Globus pallidus (tissue), 1 donor: ENCODE data around the gene DCHS1.

Experiments
- DNase-seq: peaks from one replicate; pipeline ENCODE4 v3.0.0-alpha.2; 2015; ENCODE audit warnings: low spot score

The DCHS1 gene

DNA sequence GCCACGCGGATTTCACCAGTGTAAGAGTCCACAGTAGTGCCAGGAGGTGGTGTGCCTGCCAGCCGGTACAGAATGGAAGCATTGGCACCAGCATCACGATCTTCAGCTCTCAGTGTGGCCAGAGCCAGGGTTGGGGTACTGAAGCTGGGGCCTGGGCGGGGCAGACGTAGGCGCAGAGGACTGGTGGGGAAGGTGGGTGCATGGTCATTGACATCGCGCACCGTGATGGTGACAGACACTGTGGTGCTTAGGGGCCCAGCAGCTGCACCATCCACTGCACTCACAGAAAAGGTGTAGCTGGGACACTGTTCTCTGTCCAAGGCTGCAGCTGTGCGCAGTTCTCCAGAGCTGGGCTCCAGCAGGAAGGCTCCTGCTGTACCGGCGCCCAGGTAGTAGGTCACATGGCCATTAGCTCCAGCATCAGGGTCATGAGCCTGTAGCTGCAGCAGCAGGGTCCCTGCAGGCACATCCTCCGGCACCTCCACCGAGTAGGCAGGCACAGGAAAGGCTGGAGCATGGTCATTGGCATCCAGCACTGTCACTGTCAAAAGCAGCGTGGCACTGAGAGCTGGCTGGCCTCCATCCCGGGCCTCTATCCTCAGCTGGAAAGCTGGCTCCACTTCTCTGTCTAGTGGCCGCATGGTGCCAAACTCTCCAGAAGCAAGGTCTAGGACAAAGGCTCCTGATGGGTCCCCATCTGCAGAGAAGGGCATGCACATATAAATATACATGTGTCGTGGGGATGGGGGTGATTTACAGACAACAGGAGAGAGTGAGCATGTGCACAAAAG lies 28.4 kb downstream of the DCHS1 start:
- DNase-seq = peak; percentile 64

DNA sequence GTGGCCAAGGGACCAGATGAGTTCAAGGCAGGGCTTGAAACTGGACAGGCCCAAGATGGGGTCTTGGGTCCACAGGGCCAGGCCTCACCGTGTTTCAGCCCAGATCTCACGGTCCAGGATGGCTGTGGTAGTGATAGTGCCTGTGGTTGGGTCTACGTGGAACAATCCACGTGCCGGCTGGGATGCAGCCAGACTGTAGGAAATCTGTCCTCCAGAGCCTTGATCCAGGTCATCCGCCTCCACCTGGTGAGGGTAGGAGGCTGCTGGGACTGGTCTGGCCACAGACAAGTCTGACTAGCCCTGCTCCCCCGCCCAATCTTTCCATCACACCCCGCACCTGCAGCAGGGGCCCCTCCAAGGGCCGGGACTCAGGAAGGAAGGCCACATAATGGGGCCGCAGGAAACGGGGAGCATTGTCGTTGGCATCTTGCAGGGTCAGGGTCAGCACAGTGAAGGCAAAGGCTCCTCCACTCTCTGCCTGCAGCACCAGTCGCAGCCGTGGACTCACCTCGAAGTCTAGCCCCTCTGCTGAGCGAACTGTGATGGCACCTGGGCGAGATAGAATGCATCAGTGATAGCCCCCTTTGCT lies 29.7 kb downstream of the DCHS1 start:
- no peak for DNase-seq

GRCh38 chr11:6625156-6625831 lies 30.3 kb downstream of the DCHS1 start:
- no peak for DNase-seq

DNA sequence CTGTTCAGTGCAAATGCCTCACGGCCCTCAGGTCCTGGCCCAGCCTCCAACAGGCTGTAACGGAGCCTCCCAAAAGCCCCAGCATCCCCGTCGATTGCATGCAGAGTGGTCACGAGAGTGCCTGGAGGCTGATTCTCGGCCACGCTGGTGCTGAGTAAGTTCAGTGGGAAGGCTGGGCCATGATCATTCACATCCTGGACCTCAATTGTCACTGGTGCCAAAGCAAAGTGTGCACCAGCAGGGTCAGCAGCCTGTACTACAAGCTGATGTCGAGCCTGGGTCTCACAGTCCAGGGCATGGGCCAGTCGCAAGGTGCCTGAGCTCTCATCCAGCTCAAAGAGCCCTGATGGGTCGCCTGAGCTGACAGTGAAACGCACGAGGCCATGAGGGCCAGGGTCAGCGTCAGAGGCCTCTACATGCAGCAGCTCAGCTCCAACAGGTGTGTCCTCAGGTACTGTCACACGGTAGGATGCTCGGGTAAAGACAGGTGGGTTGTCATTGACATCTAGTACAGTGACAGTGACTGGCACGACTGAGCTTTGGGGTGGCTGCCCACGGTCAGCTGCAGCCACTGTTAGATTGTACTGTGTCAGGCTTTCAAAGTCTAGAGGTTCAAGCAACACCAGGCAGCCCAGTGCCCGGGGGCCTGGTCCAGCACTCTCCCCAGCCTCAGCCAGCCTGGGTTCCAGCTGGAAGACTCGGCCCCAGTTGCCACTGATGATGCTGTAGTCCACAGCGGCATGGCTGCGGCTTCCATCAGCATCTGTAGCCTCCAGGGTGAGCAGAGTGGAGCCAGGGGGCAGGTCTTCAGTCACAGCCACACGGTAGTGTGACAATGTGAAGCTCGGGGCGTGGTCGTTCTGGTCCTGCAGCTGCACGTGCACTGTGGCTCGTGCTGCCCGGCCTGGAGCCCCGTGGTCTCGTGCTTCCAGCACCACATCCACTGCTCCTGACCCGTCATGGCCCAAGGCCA lies 31.9 kb downstream of the DCHS1 start:
- DNase-seq = no peak

GRCh38 chr11:6622261-6623171 lies 33.1 kb downstream of the DCHS1 start:
- no peak for DNase-seq

DNA sequence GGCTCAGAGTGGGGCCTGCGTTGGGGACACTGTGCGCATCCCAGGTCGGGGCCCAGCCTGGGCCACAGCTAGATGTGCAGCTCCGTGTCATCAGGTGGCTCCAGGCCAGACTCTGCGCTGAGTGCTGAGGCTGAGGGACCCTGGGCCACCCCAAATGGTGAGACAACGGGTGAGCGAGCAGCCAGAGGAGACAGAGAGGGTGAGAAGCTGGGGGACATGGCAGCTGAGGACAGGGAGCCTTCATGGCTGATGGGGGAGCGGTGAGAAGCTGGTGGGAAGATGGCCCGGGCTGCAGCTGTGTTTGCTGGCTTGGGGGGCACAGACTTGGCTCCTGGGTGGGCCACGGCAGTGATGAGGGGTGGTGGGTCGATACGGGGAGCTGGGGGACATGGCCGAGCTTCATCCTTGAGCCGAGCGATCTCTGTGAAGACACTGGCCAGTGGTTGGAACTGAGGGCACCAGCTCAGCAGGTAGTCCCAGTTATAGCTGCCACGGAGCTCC lies 33.8 kb downstream of the DCHS1 start:
- DNase-seq = no peak

GRCh38 chr11:6620636-6621035 lies 35.0 kb downstream of the DCHS1 start:
- no peak for DNase-seq

GRCh38 chr11:6619004-6619745 lies 36.4 kb downstream of the DCHS1 start, which contains the start of gene TPP1:
Gene TPP1, minus strand, starts transcription at chr11:6619422. Its CDS starts 22 bp downstream, at chr11:6619400.
- DNase-seq = peak; percentile 98

GRCh38 chr11:6618117-6619003 lies 37.2 kb downstream of the DCHS1 start:
- DNase-seq = peak; percentile 61

GRCh38 chr11:6617315-6617781 lies 38.3 kb downstream of the DCHS1 start:
- DNase-seq = no peak

- no peak for DNase-seq
Measured at GRCh38 chr11:6616596-6617250, 38.9 kb downstream of the DCHS1 start.

- DNase-seq = no peak
Measured at GRCh38 chr11:6615882-6616585, 39.6 kb downstream of the DCHS1 start.

- no peak for DNase-seq
Measured at GRCh38 chr11:6615046-6615445, 40.6 kb downstream of the DCHS1 start.

DNA sequence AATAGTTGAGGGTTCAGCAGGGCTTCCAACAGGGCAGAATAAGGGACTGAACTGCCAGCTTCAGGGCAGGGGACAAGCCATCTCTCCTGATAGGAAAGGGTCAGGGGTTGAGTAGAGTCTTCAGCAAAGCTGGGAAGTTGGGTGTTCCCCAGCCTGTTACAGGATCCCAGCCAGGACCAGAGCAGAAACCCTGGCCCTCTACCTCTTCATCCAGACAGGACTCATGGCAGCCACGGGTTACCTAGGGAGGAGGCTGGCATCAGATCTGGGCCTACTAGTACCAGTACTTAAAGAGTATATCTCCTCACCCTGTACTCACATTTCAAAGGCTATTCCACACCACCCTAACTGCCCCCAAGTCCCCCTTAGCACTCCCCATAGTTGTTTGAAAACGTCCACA lies 41.2 kb downstream of the DCHS1 start:
- DNase-seq = no peak

DNA sequence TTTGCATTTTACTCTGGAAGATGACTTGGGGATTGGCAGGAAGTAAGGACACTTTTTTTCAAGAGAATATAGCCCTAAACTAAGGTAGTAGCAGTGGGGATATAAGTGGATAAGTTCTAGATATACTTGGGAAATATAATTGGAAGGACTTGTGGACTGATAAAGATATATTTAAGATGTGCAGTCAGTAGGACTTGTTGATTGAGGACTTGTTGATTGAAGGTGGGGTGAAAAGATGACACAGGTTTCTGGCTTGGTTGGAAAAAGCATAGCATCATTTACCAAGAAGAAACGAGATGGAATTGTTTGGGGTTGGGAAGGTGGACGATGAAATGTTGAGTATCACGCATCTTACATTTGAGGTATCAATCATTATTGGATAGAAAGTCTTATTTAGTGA lies 42.1 kb downstream of the DCHS1 start:
- DNase-seq = no peak

DNA sequence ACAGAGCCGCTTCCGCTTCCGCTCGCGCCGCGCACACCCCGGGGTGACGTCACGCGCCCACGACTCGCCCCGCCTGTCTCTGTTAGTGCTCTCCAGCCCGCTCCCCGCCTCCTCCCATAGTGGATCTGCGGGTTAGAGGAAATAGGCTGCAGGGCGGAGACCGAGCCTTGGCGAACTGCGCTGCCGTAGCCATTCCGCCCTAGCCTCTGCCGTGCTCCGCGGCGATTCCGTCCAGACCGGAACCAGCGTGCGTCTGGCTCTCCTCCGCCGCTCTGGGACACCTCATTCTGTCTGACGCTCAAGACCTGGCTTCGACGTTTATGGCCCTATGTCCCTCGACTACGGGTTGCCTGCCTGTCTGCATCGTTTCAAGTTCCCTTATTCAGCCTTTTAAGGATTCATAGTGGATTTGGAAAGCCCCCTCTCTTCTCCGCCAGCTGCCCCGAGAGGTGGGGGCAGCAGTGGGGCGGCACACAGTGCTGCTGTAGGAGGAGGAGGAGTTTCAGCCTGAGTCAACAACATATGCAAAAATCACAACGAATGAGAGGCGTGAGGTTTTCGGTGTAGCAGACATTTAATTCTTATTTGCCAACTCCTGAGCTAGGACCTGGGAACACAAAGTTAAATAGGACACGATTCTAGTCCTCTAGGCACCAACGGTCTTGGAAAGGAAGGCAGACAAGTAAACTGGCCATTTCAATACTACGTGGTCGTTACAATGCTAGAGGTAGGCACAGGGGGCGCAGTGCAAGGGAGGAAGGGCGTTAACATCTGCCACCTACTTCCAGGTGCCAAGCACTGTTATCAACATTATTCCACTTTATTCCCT lies 43.2 kb downstream of the DCHS1 start, which contains the start of gene TAF10:
TAF10 (minus strand) TSS at position 4 of the 829 bp plus-strand sequence. CDS start 27 bp downstream, outside the sequence.
- DNase-seq = peak; percentile 95

GRCh38 chr11:6611963-6612212 lies 43.7 kb downstream of the DCHS1 start:
- DNase-seq = no peak
